Breast epithelium (tissue), 4 donors: Measurements from ENCODE around the gene NT5C2. TPM values are rescaled to one million over a fixed set of nuclear protein-coding genes. Genes with fewer than 3 reads are reported as not detected.
"Not testable (repeated sequence)": the region's sequence is repeated elsewhere in the genome, so short reads cannot be mapped to it uniquely, and the experiment has no call there.

ENCODE experiments used
- DNase-seq, 2 donors: peaks; one replicate each; pipeline ENCODE4 v3.0.0-alpha.2; 2019; ENCODE audit warnings: low spot score in 2 of 2
- H3K27ac ChIP-seq, 2 donors: fragments of 200-600 bp; sonication (generic) in 1 of 2; one replicate each; pipeline ENCODE4 v1.5.1; 2016 to 2019; ENCODE audit warnings: mild to moderate bottlenecking in 1 of 2
- H3K27me3 ChIP-seq, 2 donors: fragments of 200-600 bp; sonication (generic) in 1 of 2; one replicate each; pipeline versions ENCODE4 v1.5.1 to v1.6.0; 2017 to 2019; ENCODE audit warnings: control low read depth in 1 of 2, mild to moderate bottlenecking in 1 of 2
- H3K36me3 ChIP-seq: fragments of 200-600 bp; one replicate; pipeline ENCODE4 v1.5.1; 2019
- H3K4me1 ChIP-seq, 2 donors: fragments of 200-600 bp; sonication (generic); one replicate each; pipeline ENCODE4 v1.5.1; 2016 to 2019; ENCODE audit warnings: control low read depth in 1 of 2
- H3K4me3 ChIP-seq, 3 donors: fragments of 200-600 bp; sonication (generic); 1 replicate in 2 of 3; 2 replicates in 1 of 3; pipeline ENCODE4 v1.5.1; 2016 to 2019; ENCODE audit warnings: mild to moderate bottlenecking in 3 of 3, moderate library complexity in 2 of 3
- H3K9me3 ChIP-seq, 2 donors: fragments of 200-600 bp; sonication (generic) in 1 of 2; one replicate each; pipeline ENCODE4 v1.5.1; 2016 to 2019; ENCODE audit warnings: control low read depth in 1 of 2
- CTCF ChIP-seq, 3 donors: fragments of 450-650 bp; IDR thresholded peaks; one replicate each; pipeline ENCODE4 v1.5.1; 2016 to 2017; ENCODE audit warnings: antibody characterized with exemption in 3 of 3, mild to moderate bottlenecking in 3 of 3, moderate library complexity in 3 of 3
- POLR2A ChIP-seq: fragments of 450-650 bp; IDR thresholded peaks from one replicate; pipeline ENCODE4 v1.6.1; 2016; ENCODE audit warnings: antibody characterized with exemption, mild to moderate bottlenecking, moderate library complexity
- POLR2AphosphoS5 ChIP-seq, 3 donors: sonication (generic); formaldehyde crosslinking; IDR thresholded peaks; one replicate each; pipeline ENCODE4 v1.6.1; 2017; ENCODE audit warnings: antibody characterized with exemption in 3 of 3
- intact Hi-C: fragments of 100-400 bp; cut with DNase I; formaldehyde crosslinking; loops from one replicate; pipeline ENCODE4 v1.15.1; 2023; ENCODE audit warnings: low total_unique reads
- total RNA-seq, 3 donors: library from RNA; depleted of rRNA; stranded (reverse); fragments of >200 nt; gene quantifications; one replicate each; pipeline ENCODE4 v1.1.0, GENCODE V29; 2016

Gene NT5C2
- total RNA-seq, 3 donors from 2014 or later, result 52.8 to 122 (median 73.1) TPM

DNA sequence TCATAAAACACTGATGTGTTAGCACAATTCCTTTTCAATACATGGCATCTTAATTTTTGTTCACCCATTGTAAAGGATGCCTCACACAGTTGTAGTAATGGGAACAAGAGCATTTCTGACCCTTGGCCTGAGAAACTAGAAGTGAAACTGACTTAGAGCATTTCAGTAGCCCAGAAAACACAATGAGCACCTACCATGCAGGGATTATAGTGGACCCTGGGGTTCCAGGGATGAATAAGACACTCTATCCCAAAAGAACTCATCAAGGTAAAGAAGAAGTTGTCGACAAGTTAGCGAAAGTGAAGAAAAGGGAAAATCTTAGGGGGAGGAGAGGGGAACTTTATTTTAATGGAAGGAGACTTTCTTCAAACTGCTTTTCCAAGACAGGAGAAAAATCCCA is 125.6 kb downstream of the NT5C2 start:
- TF ChIP-seq CTCF (IDR thresholded peaks at IDR 0.05) (no peak), POLR2A (no peak), POLR2AphosphoS5 (IDR thresholded peaks at IDR 0.05) (no peak)
- Histone ChIP-seq H3K27ac (no peak overlapping the region), H3K27me3 (no peaks in the 10 kb centered on the region), H3K9me3 (no peaks in the 10 kb centered on the region), H3K4me1 (no peaks in the 10 kb centered on the region), H3K4me3 (no peak overlapping the region), H3K36me3 (no peaks in the 10 kb centered on the region)
- intact Hi-C loops, result no loop called here
- DNase-seq, result no peak

- H3K27me3 ChIP-seq, H3K4me3 ChIP-seq: not testable (repeated sequence)
Observed at GRCh38 chr10:103067099-103067477, 126.0 kb downstream of the NT5C2 start.

GRCh38 chr10:103066141-103067098 is 126.7 kb downstream of the NT5C2 start:
- Histone ChIP-seq H3K9me3 (no peaks in the 10 kb centered on the region), H3K36me3 (no peaks in the 10 kb centered on the region), H3K27ac (no peak overlapping the region), H3K4me1 (no peaks in the 10 kb centered on the region), H3K4me3 (no peak overlapping the region), H3K27me3 (no peaks in the 10 kb centered on the region)
- no peak for TF ChIP-seq POLR2A
- TF ChIP-seq CTCF (IDR thresholded peaks at IDR 0.05), result no peak
- TF ChIP-seq POLR2AphosphoS5 (IDR thresholded peaks at IDR 0.05), result no peak
- DNase-seq, result no peak
- intact Hi-C loops, result no loop called here

More at GRCh38 chr10:103067099-103067477, 126.0 kb downstream of the NT5C2 start:
- H3K4me1 ChIP-seq, intact Hi-C loops, H3K9me3 ChIP-seq, DNase-seq, H3K36me3 ChIP-seq, H3K27ac ChIP-seq: not testable (repeated sequence)

GRCh38 chr10:103064956-103065355 is 128.1 kb downstream of the NT5C2 start:
- no peak for TF ChIP-seq POLR2A

GRCh38 chr10:103062854-103063590 is 130.1 kb downstream of the NT5C2 start:
- Histone ChIP-seq H3K4me3 (no peak overlapping the region), H3K27ac (no peak overlapping the region), H3K36me3 (no peaks in the 10 kb centered on the region), H3K27me3 (no peaks in the 10 kb centered on the region), H3K9me3 (no peaks in the 10 kb centered on the region), H3K4me1 (no peaks in the 10 kb centered on the region)
- TF ChIP-seq CTCF (IDR thresholded peaks at IDR 0.05), result no peak
- TF ChIP-seq POLR2A, result no peak
- no peak for TF ChIP-seq POLR2AphosphoS5 (IDR thresholded peaks at IDR 0.05)
- intact Hi-C loops, result no loop called here
- DNase-seq, result no peak

More at GRCh38 chr10:103064956-103065355, 128.1 kb downstream of the NT5C2 start:
- no peak overlapping the region for H3K27ac ChIP-seq
- H3K4me3 ChIP-seq, result no peak overlapping the region
- no peaks in the 10 kb centered on the region for H3K4me1 ChIP-seq
- no peak for DNase-seq
- H3K36me3 ChIP-seq, result no peaks in the 10 kb centered on the region
- no peaks in the 10 kb centered on the region for H3K27me3 ChIP-seq
- intact Hi-C loops, result no loop called here
- no peaks in the 10 kb centered on the region for H3K9me3 ChIP-seq

DNA sequence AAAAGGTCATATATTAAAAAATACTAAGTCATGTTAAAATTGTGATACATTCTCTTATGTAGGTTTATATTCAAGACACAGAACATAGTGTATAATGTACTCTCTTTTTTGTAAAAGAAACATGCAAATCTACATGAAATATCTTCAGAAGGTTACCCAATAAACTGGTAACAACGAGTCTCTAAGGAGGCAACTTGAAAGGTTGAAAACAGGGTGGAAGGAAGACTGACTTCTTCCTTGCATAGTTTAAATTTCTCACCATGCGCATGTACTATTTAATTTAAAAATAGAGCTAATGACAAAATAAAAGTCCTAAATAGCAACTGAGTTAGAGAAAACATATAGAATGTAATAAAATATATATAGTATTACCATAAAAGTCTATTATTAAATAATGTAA is 132.5 kb downstream of the NT5C2 start:
- Histone ChIP-seq H3K4me3 (no peak overlapping the region), H3K9me3 (no peaks in the 10 kb centered on the region), H3K27ac (no peak overlapping the region), H3K4me1 (no peaks in the 10 kb centered on the region), H3K27me3 (no peaks in the 10 kb centered on the region), H3K36me3 (no peaks in the 10 kb centered on the region)
- intact Hi-C loops, result no loop called here
- DNase-seq, result no peak
- TF ChIP-seq POLR2AphosphoS5 (IDR thresholded peaks at IDR 0.05) (no peak), POLR2A (no peak), CTCF (IDR thresholded peaks at IDR 0.05) (no peak)
